H1 (cell line): Measurements from ENCODE around the gene DHRS1. TPM values are rescaled to one million over a fixed set of nuclear protein-coding genes. Genes with fewer than 3 reads are reported as not detected.
A peak's percentile ranks its signal among the peaks of the same experiment; 100 is the strongest.

Experiments used
- CTCF ChIA-PET: fragments of 300-600 bp; sonication (Branson Sonifier 250); formaldehyde crosslinking; loops from one replicate; lab custom pipeline; 2021; ENCODE audit not compliant: partially characterized antibody; lab: Charles Lee
- POLR2A ChIA-PET: fragments of 300-600 bp; sonication (Branson Sonifier 250); formaldehyde crosslinking; loops from one replicate; lab custom pipeline; 2021; ENCODE audit warnings: inconsistent platforms; ENCODE audit not compliant: partially characterized antibody; lab: Charles Lee
- DNase-seq, 2 experiments: peaks; one replicate each; pipeline versions ENCODE4 v3.0.0 to v3.0.0-alpha.2; 2010 to 2022; ENCODE audit warnings: low spot score in 2 of 2, low read depth in 1 of 2, mixed read lengths in 1 of 2
- FAIRE-seq: peaks from 2 replicates; lab custom pipeline; 2011; peaks lifted over from hg19 to GRCh38; lab: Jason Lieb, UNC
- H2AFZ ChIP-seq: 2 replicates; pipeline ENCODE4 v1.8.1; 2012; ENCODE audit warnings: low read length, inconsistent platforms
- H2AK5ac ChIP-seq: 2 replicates; pipeline ENCODE4 v1.6.1; 2013; ENCODE audit warnings: low read depth, low read length
- H2BK120ac ChIP-seq: replicated peaks from 2 replicates; pipeline ENCODE3; 2013; ENCODE audit warnings: low read depth, low read length, inconsistent platforms
- H2BK12ac ChIP-seq: 2 replicates; pipeline ENCODE4 v1.6.1; 2013; ENCODE audit warnings: low read depth, low read length
- H2BK15ac ChIP-seq: 2 replicates; pipeline ENCODE4 v1.6.1; 2013; ENCODE audit warnings: low read length
- H2BK20ac ChIP-seq: 2 replicates; pipeline ENCODE4 v1.6.1; 2013; ENCODE audit warnings: low read length
- H2BK5ac ChIP-seq: 2 replicates; pipeline ENCODE4 v1.6.1; 2013; ENCODE audit warnings: low read depth, low read length
- H3K14ac ChIP-seq: 2 replicates; pipeline ENCODE4 v1.6.1; 2013; ENCODE audit warnings: inconsistent platforms; ENCODE audit not compliant: insufficient read length
- H3K18ac ChIP-seq: 2 replicates; pipeline ENCODE4 v1.6.1; 2013; ENCODE audit warnings: low read length; ENCODE audit errors: extremely low read depth
- H3K23ac ChIP-seq: 2 replicates; pipeline ENCODE4 v1.6.1; 2013; ENCODE audit warnings: inconsistent platforms; ENCODE audit not compliant: insufficient read length
- H3K23me2 ChIP-seq: 2 replicates; pipeline ENCODE4 v1.6.1; 2013; ENCODE audit warnings: low read depth, low read length
- H3K27ac ChIP-seq: 2 replicates; pipeline ENCODE4 v1.6.1; 2011; ENCODE audit warnings: low read depth, low read length, inconsistent platforms
- H3K27me3 ChIP-seq, 4 experiments: replicated peaks in 1 of 4; 1 replicate in 1 of 4; 2 replicates in 3 of 4; pipeline versions ENCODE4 v1.6.1 to v1.8.1; 2011 to 2013; ENCODE audit warnings: low read length in 3 of 4, mild to moderate bottlenecking in 3 of 4, inconsistent platforms in 2 of 4, mixed read lengths in 2 of 4, moderate library complexity in 1 of 4; ENCODE audit not compliant: control insufficient read depth in 3 of 4, insufficient read depth in 3 of 4; ENCODE audit errors: extremely low read depth in 1 of 4
- H3K36me3 ChIP-seq, 4 experiments: 2 replicates each; pipeline versions ENCODE4 v1.6.1 to v1.8.1; 2011 to 2013; ENCODE audit warnings: mild to moderate bottlenecking in 4 of 4, low read length in 3 of 4, moderate library complexity in 2 of 4, control low read depth in 1 of 4, inconsistent platforms in 1 of 4; ENCODE audit not compliant: insufficient read depth in 4 of 4, control insufficient read depth in 2 of 4
- H3K4ac ChIP-seq: replicated peaks from 2 replicates; pipeline ENCODE3; 2013; ENCODE audit warnings: low read length, low read depth, mixed read lengths, inconsistent platforms; ENCODE audit not compliant: insufficient read length
- H3K4me1 ChIP-seq, 4 experiments: replicated peaks in 1 of 4; 1 replicate in 1 of 4; 2 replicates in 3 of 4; pipeline versions ENCODE4 v1.6.1 to v1.8.1; 2011 to 2013; ENCODE audit warnings: low read length in 3 of 4, inconsistent platforms in 2 of 4, mixed read lengths in 1 of 4; ENCODE audit not compliant: insufficient read depth in 4 of 4, control insufficient read depth in 3 of 4
- H3K4me2 ChIP-seq, 2 experiments: 2 replicates each; pipeline versions ENCODE4 v1.6.1 to v1.8.1; 2011 to 2013; ENCODE audit warnings: low read depth in 2 of 2, low read length in 2 of 2, control low read depth in 1 of 2, inconsistent platforms in 1 of 2, mild to moderate bottlenecking in 1 of 2; ENCODE audit not compliant: insufficient read depth in 1 of 2
- H3K4me3 ChIP-seq, 4 experiments: fragments of 200-600, 300-600 bp in 1 of 4; sonication (generic), shearing (Covaris generic), sonication (Bioruptor Twin) in 1 of 4; 2 replicates each; pipeline versions ENCODE4 v1.5.1 to v1.8.1; 2011 to 2016; ENCODE audit warnings: low read length in 4 of 4, low read depth in 3 of 4, control low read depth in 2 of 4, inconsistent platforms in 2 of 4, mild to moderate bottlenecking in 2 of 4, mixed read lengths in 1 of 4, moderate library complexity in 1 of 4; ENCODE audit not compliant: insufficient read depth in 2 of 4; ENCODE audit errors: extremely low read depth in 1 of 4
- H3K56ac ChIP-seq: replicated peaks from 2 replicates; pipeline ENCODE3; 2013; ENCODE audit warnings: low read depth, mild to moderate bottlenecking, mixed read lengths, low read length, inconsistent platforms; ENCODE audit not compliant: insufficient read length
- H3K79me1 ChIP-seq: 2 replicates; pipeline ENCODE4 v1.6.1; 2013; ENCODE audit warnings: low read depth, low read length, control low read depth
- H3K79me2 ChIP-seq, 2 experiments: 2 replicates each; pipeline versions ENCODE4 v1.6.1 to v1.8.1; 2012 to 2013; ENCODE audit warnings: low read length in 2 of 2, mild to moderate bottlenecking in 2 of 2, inconsistent platforms in 1 of 2; ENCODE audit not compliant: insufficient read depth in 2 of 2, control insufficient read depth in 1 of 2
- H3K9ac ChIP-seq, 4 experiments: replicated peaks in 1 of 4; 1 replicate in 1 of 4; 2 replicates in 3 of 4; pipeline versions ENCODE4 v1.6.1 to v1.8.1; 2011 to 2013; ENCODE audit warnings: low read depth in 3 of 4, low read length in 3 of 4, control low read depth in 2 of 4, mild to moderate bottlenecking in 2 of 4, moderate library complexity in 2 of 4, inconsistent platforms in 1 of 4; ENCODE audit errors: extremely low read depth in 1 of 4
- H3K9me3 ChIP-seq, 2 experiments: 2 replicates each; pipeline versions ENCODE4 v1.6.1 to v1.8.1; 2012 to 2013; ENCODE audit warnings: mild to moderate bottlenecking in 2 of 2, moderate library complexity in 2 of 2, control low read depth in 1 of 2, inconsistent platforms in 1 of 2, low read depth in 1 of 2, low read length in 1 of 2, mixed read lengths in 1 of 2; ENCODE audit not compliant: insufficient read depth in 2 of 2
- H4K20me1 ChIP-seq, 2 experiments: replicated peaks in 1 of 2; 2 replicates each; pipeline versions ENCODE3 to v1.8.1; 2011 to 2013; ENCODE audit warnings: inconsistent platforms in 2 of 2, low read length in 2 of 2, mild to moderate bottlenecking in 1 of 2; ENCODE audit not compliant: insufficient read depth in 2 of 2, control insufficient read depth in 1 of 2
- H4K5ac ChIP-seq: 2 replicates; pipeline ENCODE4 v1.6.1; 2013; ENCODE audit warnings: low read length, low read depth, mixed read lengths, inconsistent platforms; ENCODE audit not compliant: insufficient read length
- H4K8ac ChIP-seq: 2 replicates; pipeline ENCODE4 v1.8.0; 2013; ENCODE audit warnings: mild to moderate bottlenecking, moderate library complexity, low read length, inconsistent platforms; ENCODE audit not compliant: insufficient read depth; ENCODE audit errors: extremely low read depth
- H4K91ac ChIP-seq: replicated peaks from 2 replicates; pipeline ENCODE3; 2013; ENCODE audit warnings: low read length, mixed read lengths, inconsistent platforms; ENCODE audit not compliant: insufficient read length
- ATF3 ChIP-seq: IDR thresholded peaks from 2 replicates; pipeline ENCODE4 v1.6.1; 2011; ENCODE audit warnings: low read depth, mild to moderate bottlenecking, low read length; ENCODE audit not compliant: insufficient read depth
- CBX5 ChIP-seq: fragments of 300-800, 300-1000 bp; sonication (generic); IDR thresholded peaks from 2 replicates; pipeline ENCODE4 v1.7.1; 2016; ENCODE audit warnings: antibody characterized with exemption, low read length, low read depth
- CHD1 ChIP-seq: IDR thresholded peaks from 2 replicates; pipeline ENCODE4 v1.6.1; 2012; ENCODE audit warnings: low read depth, low read length, improper control_type of control experiment
- FOSL1 ChIP-seq: IDR thresholded peaks from 2 replicates; pipeline ENCODE4 v1.6.1; 2011; ENCODE audit warnings: mild to moderate bottlenecking, low read depth, low read length, moderate library complexity; ENCODE audit not compliant: insufficient read depth
- GABPA ChIP-seq: IDR thresholded peaks from 2 replicates; pipeline ENCODE4 v1.6.1; 2011; ENCODE audit warnings: mild to moderate bottlenecking, low read length, moderate library complexity, borderline replicate concordance; ENCODE audit not compliant: insufficient read depth
- JUN ChIP-seq: IDR thresholded peaks from 2 replicates; pipeline ENCODE4 v1.6.1; 2011; ENCODE audit warnings: low read depth, mild to moderate bottlenecking, improper control_type of control experiment, low read length
- RAD21 ChIP-seq, 2 experiments: IDR thresholded peaks in 1 of 2; conservative IDR thresholded peaks in 1 of 2; 2 replicates each; pipeline ENCODE4 v1.6.1; 2011; ENCODE audit warnings: low read depth in 2 of 2, low read length in 2 of 2, improper control_type of control experiment in 1 of 2, inconsistent platforms in 1 of 2, mild to moderate bottlenecking in 1 of 2, moderate library complexity in 1 of 2
- RBBP5 ChIP-seq: IDR thresholded peaks from 2 replicates; pipeline ENCODE4 v1.7.1; 2012; ENCODE audit warnings: low read depth, mild to moderate bottlenecking, inconsistent platforms, low read length, moderate library complexity, borderline replicate concordance
- RNF2 ChIP-seq: fragments of 200-900, 300-1000 bp; sonication (generic); IDR thresholded peaks from 2 replicates; pipeline ENCODE4 v1.7.1; 2016; ENCODE audit warnings: borderline replicate concordance, low read depth, mild to moderate bottlenecking, antibody characterized with exemption, low read length; ENCODE audit not compliant: poor library complexity, severe bottlenecking; ENCODE audit errors: missing control alignments
- RXRA ChIP-seq: IDR thresholded peaks from 2 replicates; pipeline ENCODE4 v1.6.1; 2011; ENCODE audit warnings: low read depth, mild to moderate bottlenecking, low read length, moderate library complexity; ENCODE audit not compliant: insufficient read depth
- SIN3A ChIP-seq, 2 experiments: IDR thresholded peaks in 1 of 2; conservative IDR thresholded peaks in 1 of 2; 2 replicates each; pipeline ENCODE4 v1.6.1; 2011 to 2012; ENCODE audit warnings: low read length in 2 of 2, improper control_type of control experiment in 1 of 2, low read depth in 1 of 2, mild to moderate bottlenecking in 1 of 2
- SP4 ChIP-seq: IDR thresholded peaks from 2 replicates; pipeline ENCODE4 v1.6.1; 2012; ENCODE audit warnings: low read length, inconsistent platforms
- WGBS, 2 experiments: shearing (Covaris generic) in 1 of 2; methylation state at CpG; one replicate each; pipeline versions ENCODE4 v1.1.6 to v1.1.7; 2013 to 2015; ENCODE audit warnings: low lambda C conversion rate in 2 of 2, mixed read lengths in 2 of 2, inconsistent platforms in 1 of 2, low coverage in 1 of 2, missing lambda C conversion rate in 1 of 2; ENCODE audit not compliant: insufficient replicate concordance in 2 of 2, insufficient coverage in 1 of 2, insufficient read length in 1 of 2; ENCODE audit errors: extremely low coverage in 1 of 2, missing lambda C conversion rate in 1 of 2; 5-methylcytosine and 5-hydroxymethylcytosine counted together
- polyA plus RNA-seq, 7 experiments: library from polyadenylated mRNA; depleted of rRNA in 3 of 7; stranded (reverse) in 5 of 7; unstranded in 2 of 7; fragments of >200 nt in 5 of 7; fragments of 200-250 nt in 2 of 7; gene quantifications; 1 replicate in 5 of 7; 2 replicates in 1 of 7; 4 replicates in 1 of 7; pipeline versions ENCODE4 v1.2.1 to v1.2.3, GENCODE V29; 2011 to 2013; ENCODE audit warnings: missing spikeins in 2 of 7, mixed read lengths in 2 of 7
- total RNA-seq: library from RNA; stranded (reverse); fragmentation: NEBNext Ultra II Directional; extraction: Animal tissue kit (Norgen Biotek cat#: 25700); gene quantifications from 2 replicates; pipeline ENCODE4 v1.2.1, GENCODE V29; 2021

The DHRS1 gene
- total and polyA plus RNA-seq, 2 of the 8 experiments (the other 6 are each of a cell fraction or from before 2014, with no cell fraction given), result 8.8 to 31.7 TPM

- Histone ChIP-seq H2AK5ac (no peak overlapping the region), H3K4ac (no peak overlapping the region), H3K27ac (no peak overlapping the region), H3K79me1 (no peaks in the 10 kb centered on the region), H2BK120ac (no peak overlapping the region), H3K18ac (no peak overlapping the region), H3K4me3 (no peak overlapping the region), H3K4me2 (peak overlapping the region in 1 of 2 experiments; percentile 17; a peak in 1 of 4 replicates), H2BK12ac (peak overlapping the region; percentile 56; the same call in 1 of the 2 replicates), H3K4me1 (no peaks in the 10 kb centered on the region; a peak in 2 of 7 replicates), H2AFZ (no peak overlapping the region), H3K14ac (no peak overlapping the region), H4K91ac (no peak overlapping the region), H4K20me1 (peaks cover 0 to 2% of the 10 kb centered on the region in 2 experiments), H3K27me3 (peaks cover 0 to 42% (median 31%) of the 10 kb centered on the region in 4 experiments; a peak in 6 of 7 replicates), H3K9ac (no peak overlapping the region; a peak in 1 of 7 replicates), H2BK5ac (no peak overlapping the region), H4K8ac (peak overlapping the region; percentile 86), H3K23ac (no peak overlapping the region), H3K23me2 (no peaks in the 10 kb centered on the region), H2BK20ac (no peak overlapping the region), H3K79me2 (no peaks in the 10 kb centered on the region), H3K56ac (no peak overlapping the region), H3K9me3 (no peaks in the 10 kb centered on the region; a peak in 1 of 4 replicates), H2BK15ac (no peak overlapping the region), H3K36me3 (no peaks in the 10 kb centered on the region), H4K5ac (no peak overlapping the region)
- FAIRE-seq (no peak), DNase-seq (no peak)
- ChIA-PET POLR2A (interaction anchor here (1.3 to 1.9 kb wide), 5 partner anchors 11 to 115 kb away, joined by 3 to 5 read pairs (median 3); partner anchors contain the start of genes DHRS1 and NOP9), CTCF (interaction anchor here (1.2 to 27.8 kb wide), 7 partner anchors 9 to 111 kb away, joined by 3 to 664 read pairs (median 8); partner anchors contain the start of genes ADCY4, CBLN3, CIDEB and KHNYN)
- WGBS, 2 experiments, result 85% methylated on average over 9 of the region's 18 CpGs; no CpG with 5 or more reads in 1 of the 2 experiments
- TF ChIP-seq ATF3, result no peak
- no peak for TF ChIP-seq CBX5
- TF ChIP-seq RNF2, result no peak
- no peak for TF ChIP-seq RAD21 (IDR thresholded peaks at IDR 0.05 in 1 of 2, conservative IDR thresholded peaks at IDR 0.05 in 1 of 2; ENCODE audit: low read depth in 2 of 2, low read length in 2 of 2)
- TF ChIP-seq RXRA, result no peak
- no peak for TF ChIP-seq SIN3A (conservative IDR thresholded peaks at IDR 0.05 in 1 of 2, IDR thresholded peaks at IDR 0.05 in 1 of 2; ENCODE audit: low read depth in 1 of 2, low read length in 2 of 2)
- no peak for TF ChIP-seq SP4
- TF ChIP-seq RBBP5, result no peak
- TF ChIP-seq FOSL1, result no peak
- TF ChIP-seq JUN, result no peak
- TF ChIP-seq CHD1, result no peak
- TF ChIP-seq GABPA, result no peak
Measured at GRCh38 chr14:24316597-24316950, 17.0 kb upstream of the DHRS1 start.
